ENCODE measurements around the gene MAN1C1. TPM values are rescaled to one million over a fixed set of nuclear protein-coding genes. Genes with fewer than 3 reads are reported as not detected.
"Not testable (repeated sequence)": the region's sequence is repeated elsewhere in the genome, so short reads cannot be mapped to it uniquely, and the experiment has no call there.

The MAN1C1 gene
- total RNA-seq, 1 donor from 2014 or later, result 8.6 TPM

DNA sequence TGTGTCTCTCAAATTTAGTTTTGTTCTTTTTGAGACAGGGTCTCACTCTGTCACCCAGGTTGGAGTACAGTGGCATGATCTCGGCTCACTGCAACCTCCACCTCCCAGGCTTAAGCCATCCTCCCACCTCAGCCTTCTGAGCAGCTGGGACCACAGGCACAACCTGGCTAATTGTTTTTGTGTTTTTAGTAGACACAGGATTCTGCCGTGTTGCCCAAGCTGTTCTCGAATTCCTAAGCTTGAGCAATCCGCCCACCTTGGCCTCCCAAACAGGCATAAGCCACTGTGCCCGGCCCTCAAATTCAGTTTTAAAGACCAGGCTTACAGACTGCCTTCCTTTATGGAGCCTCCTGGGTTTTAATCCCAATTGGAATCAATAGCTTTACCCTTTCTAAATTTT lies 99.7 kb downstream of the MAN1C1 start:
- no peak for DNase-seq

DNA sequence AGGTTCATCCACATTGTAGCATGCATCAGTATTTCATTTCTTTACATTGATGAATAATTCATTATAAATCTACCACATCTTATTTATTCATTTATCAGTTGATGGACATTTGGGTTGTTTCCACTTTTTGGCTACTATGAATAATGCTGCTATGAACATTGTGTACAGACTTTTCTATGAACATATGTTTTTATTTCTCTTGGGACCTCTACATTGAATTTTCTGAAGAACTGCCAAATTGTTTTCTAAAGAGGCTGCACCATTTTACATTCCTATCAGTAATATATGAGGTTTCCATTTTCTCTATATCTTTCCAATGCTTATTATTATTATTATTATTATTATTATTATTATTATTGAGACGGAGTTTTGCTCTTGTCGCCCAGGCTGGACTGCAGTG lies 102.1 kb downstream of the MAN1C1 start:
- no peak for DNase-seq

DNA sequence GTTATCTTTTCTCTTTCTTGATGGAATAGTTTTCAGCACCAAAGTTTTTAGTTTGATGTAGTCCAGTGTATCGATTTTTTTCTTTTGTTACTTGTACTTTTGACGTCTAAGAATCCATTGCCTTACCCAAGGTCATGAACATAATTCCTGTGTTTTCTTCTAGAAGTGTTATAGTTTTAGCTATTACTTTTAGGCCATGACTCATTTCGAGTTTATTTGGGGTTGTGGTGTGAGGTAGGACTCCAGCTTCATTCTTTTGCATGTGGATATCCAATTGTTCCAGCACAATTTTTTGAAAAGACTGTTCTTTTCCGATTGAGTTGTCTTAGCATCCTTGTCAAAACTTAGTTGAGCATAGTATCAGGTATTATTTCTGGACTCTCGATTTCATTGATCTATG lies 104.0 kb downstream of the MAN1C1 start:
- DNase-seq, result no peak

DNA sequence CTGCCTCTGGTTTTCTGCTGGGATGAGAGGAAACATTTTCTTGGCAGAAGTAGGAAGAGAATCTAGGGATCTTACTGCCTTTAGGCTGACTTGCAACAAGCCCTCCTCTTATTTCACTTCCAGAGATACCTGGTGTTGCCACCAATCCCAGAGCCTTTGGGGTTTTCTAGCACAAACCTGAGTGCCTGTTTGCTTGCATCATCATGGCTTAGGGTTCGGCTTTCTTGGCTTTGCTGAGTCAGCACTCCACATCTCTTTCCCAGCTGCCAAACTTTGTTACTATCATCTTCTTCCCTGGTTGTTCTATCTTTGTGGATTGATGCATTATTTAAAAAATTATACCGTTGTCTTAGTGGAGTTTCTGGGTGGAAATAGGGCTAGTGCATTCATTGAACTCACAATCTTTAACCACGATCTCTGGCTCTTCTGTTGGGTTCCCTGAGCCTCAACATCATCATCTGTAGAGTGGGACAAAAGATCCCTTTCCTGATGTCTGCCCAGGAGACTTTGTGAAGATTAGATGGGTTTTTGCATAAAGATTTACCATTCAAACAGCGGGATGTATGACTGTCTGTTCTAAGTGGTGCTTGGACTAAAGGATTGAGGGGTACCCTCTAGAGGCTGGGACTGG lies 106.8 kb downstream of the MAN1C1 start:
- no peak for DNase-seq

DNA sequence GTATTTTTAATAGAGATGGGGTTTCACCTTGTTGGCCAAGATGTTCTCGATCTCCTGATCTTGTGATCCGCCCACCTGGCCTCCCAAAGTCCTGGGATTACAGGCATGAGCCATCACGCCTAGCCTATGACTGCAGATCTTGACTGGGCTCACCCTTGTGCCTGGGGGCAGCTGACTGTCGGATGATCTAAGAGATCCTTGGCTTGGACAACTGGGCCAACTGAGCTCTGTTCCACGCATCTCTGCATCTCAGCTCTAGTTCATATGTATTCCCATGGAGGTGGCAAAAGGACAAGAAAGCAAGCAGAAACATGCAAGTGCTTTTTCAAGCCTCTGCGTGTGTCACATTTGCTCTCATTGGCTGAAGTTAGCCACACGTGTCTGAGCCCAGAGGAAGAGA lies 107.6 kb downstream of the MAN1C1 start:
- DNase-seq, result no peak

DNA sequence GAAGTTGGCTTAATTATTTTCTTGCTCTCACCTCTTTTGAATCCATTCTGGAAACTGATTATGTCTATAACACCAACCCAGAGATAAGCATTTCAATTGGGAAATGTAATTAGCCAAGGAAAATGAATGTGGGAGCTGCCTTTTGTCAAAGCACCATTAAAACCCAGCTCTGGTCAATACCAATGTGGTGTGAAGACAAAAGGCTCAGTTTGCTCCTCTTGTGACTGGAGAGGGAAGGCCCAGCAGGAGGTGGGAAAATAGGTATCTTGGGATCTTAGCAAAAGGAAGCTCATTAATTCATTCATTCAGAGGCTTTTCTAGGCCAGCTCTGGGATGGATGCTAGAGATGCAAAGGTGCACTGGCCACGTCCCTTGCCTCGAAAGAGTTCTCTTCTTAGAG lies 108.4 kb downstream of the MAN1C1 start:
- DNase-seq, result no peak

DNA sequence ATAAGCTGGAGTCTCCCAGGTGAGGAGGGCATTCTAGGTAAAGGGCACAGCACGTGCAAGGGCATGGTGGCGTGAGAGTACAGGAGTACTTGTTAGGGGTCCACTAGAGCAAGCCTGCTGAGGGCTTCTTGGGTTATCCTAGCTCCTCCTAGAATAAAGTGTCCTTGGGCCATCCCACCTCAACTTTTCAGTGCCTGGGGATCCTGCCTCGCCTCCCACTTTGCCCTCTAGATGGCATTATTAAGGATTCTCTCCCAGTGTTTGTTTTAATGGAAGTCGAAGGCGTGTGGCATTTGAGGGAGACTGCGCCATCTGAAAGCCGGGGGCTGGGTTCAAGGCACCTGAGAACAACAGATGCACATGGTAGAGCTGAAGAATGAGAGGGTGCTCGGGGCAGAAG lies 108.9 kb downstream of the MAN1C1 start:
- DNase-seq, result no peak

DNA sequence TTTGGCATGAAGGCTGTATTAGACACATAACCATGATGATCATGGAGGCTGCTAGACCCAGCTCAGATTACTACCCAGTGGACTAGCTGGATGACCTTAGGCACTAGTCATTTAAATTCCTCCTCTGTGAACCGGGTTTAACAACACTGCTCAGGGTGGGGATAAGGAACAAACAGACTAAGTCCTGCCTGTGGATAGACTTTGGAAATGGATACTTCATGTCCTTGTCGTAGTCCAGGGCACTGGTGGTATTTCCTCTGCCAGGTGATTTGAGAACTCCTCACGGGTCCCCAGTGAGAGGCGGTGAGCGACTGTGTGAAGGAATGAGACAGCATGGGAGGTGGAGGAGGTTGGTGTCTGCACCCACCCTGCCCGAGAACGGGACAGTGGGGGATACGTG lies 110.5 kb downstream of the MAN1C1 start:
- no peak for DNase-seq

DNA sequence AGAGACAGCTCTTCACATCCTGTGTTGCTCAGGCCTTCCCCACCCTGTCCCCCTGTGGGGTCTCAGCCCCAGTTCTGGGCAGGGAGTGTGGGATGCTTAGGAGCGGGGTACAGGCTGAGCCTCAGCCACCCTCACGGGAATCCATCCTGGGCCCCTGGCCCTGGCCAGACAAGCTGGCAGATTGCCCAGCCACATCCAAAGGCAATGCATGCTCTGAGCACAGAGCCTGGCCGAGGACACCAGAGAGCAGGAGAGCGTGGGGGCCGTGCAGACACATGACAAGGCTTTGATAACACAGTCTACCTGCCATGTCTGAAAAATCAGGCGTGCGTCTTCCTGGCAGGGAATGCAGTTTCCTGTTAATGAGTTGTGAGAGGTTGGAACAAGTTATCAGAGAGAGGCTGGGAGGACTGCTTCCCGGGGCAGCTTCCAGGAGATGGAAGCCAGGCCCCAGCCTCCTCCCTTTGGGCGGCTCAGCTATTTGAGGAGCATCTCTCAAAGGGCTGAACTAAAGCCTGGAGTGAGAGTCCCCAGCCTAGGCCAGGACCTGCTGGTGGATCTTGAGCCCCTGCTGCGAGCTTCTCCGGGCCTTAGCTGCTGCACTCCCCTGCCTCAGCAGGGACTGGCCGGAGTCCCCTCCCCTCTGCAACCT lies 111.2 kb downstream of the MAN1C1 start:
- DNase-seq, result no peak

DNA sequence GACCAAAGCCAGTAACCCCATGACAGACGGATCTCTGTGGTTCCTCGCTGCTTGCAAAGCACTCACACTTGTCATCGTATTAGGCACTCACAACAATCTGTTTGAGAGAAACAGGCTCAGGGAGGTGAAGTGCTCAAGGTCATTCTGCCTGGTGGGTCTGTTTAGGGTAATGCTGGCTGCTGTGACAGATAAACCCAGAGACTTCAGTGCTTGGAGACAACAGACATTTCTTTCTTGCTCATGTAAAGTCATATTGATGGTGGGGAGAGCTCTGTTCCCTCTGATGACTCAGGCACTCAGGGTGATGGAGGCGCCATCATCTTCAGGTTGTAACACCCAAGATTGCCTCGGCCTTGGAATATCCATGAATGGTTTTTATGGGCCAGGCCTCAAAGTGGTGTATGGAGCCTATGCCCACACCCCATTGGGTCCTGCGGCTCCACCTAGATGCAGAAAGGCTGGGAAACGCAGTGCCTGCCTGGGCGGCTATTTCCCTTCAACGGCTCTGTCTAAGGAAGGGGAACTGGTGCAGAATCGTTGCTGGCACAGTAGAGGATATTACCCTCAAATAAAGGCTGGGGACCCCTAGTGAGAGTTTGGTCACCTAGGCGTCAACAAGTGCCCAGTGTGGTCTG lies 111.8 kb downstream of the MAN1C1 start:
- no peak for DNase-seq

DNA sequence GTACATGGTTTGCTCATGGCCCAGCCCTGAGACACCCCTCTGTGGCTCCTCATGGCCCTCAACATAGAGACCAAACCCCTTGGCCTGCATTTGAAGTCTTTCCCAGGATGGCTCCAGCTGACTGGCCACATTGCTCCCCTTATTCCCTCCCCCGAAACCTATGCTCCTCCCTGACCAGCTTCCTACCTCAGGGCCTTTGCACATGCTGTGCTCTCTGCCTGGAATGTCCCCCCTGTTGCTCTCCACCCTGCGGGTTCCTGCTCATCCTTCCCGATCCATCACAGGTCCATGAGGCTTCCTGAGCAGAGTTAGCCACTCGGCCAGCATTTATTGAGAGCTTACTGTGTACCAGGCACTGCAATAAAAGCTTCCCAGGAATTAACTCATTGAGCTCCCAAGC lies 112.5 kb downstream of the MAN1C1 start:
- DNase-seq, result no peak

DNA sequence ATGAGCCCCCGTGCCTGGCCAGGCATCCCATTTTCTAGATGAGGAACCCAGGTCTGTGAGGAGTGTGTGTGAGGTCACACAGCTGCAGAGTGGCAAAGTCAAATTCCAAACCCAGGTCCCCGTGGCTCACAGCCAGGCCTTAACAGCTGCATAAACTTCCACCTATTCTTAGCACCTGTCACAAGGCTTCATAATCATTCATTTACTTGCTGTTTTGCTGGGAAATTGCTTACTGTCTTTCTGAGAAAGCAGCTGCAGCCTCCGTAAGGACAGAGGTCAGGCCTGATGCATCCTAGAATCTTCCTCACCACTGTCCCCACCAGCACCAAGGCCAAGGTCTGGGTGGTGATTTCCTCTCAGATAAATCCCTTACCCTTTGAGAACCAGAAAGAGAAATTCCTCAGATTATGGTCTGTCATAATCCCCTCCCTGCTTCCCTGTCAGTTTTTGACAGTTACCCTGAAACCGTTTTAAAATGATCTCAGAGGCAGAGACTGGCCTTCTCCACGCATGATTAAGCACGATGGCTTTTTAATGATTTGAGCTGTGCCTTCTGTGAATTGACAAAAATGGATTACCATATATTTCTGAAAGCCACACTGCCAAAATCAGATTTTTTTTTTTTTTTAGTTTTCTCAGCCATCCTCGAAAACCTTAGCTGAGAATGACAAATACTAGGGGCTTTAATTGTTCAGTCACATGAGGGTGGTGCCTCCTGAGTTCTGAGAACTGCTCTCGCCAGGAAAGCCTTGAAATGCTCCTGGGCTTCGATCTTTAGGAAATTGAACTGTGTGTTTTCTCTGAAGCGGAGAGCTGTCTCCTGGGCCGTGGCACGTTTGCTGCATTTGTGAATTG lies 113.4 kb downstream of the MAN1C1 start:
- DNase-seq, result no peak

DNA sequence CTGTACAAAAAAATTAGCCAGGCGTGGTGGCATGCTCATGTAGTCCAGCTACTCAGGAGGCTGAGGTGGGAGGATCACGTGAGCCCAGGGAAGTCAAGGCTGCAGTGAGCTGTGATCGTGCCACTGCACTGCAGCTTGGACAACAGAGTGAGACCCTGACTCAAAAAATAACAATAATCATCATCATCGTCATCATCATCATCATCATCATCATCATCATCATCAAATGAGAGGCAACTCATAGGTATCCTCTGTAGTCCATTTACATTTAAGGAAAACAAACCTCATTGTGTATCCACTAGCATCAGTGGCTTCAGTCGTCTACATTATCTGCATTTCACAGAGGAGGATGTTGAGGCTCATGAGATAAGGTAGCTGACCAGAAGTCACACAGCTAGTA lies 114.6 kb downstream of the MAN1C1 start:
- DNase-seq, result no peak

DNA sequence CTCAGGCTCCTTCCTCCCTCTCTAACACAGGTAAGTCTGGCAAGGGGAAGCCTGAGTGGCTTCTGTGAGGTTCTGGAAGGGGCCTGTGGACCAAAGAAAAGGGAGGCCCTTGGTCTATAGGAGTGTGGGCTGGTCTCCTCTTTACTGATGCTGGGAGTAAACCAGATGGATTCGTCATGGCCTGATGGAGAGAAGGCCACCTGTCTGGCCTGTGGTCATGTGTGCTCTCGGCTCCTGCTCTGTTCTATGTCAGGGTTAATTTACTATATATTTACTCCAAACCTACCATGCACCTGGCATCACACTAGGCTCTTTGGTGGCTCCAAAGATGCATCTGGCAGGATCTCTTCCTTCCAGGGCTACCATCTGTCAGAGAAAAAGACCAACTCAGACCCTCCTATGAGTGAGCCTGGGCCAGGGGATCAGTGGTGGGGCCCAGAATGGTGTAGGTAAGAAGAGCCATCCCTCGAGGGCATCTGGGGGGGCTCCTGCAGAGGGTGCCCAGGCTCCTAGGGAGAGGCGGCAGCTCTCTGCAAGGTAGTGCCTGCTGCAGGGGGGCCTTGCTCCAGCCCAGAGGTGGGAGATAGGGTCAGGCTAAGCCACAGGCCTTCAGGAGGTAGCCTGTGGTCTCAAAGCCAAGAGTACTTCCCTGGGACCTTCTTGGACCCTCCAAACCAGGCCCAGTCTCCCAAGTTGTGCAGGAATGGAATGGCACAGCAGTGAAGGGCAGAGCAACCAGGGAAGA lies 115.2 kb downstream of the MAN1C1 start:
- no peak for DNase-seq

DNA sequence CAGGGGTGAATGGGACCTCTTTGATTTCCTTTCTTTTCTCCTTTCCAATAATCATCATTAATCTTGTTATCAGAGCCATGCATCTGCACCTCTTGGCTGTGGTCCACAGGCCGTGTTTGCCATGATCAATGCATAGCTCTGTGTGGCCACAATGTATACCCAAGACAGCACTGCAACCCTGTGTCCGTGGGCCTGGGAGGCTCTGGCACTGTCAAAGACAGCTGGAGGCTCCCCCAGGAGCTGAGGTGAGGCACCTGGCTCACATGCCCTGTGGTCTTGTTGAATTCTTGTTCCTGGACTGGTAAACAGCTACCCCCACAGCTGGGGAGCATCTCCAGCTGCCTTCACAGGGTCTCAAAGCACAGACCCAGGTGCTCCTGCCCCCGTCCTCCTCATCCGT lies 116.2 kb downstream of the MAN1C1 start:
- DNase-seq, result no peak

DNA sequence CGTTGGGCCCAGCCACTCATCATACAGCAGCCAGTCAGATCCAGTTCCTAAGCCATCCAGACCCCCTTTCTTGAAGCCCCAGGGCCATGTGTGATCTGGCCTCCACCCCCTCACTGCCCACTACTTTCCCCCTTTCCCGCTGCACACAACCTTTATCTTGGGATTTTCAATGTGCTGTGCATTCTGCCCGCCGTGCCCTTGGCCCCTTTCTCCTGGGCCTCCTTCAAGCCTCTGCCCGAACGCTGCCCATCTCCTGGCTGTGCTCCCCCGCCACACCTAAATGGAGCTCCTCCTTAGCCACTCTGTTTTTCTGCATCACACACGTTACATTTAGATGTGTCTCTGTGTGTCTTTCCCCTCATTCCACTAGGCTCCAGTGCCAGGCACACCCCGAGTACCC lies 116.7 kb downstream of the MAN1C1 start:
- DNase-seq, result no peak

DNA sequence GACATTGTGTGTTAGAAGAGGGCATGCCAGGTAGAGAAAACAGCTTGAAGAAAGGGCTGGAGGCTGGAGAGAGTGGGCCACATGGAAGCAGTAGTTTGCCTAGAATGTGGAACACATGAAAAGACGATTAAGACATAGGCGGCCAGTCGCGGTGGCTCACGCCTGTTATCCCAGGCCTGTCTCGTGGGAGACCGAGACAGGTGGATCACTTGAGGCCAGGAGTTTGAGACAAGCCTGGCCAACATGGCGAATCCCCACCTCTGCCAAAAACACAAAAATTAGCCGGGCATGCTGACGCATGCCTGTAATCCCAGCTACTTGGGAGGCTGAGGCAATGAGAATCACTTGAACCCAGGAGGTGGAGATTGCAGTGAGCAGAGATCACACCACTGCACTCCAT lies 118.4 kb downstream of the MAN1C1 start:
- not testable (repeated sequence) for DNase-seq

DNA sequence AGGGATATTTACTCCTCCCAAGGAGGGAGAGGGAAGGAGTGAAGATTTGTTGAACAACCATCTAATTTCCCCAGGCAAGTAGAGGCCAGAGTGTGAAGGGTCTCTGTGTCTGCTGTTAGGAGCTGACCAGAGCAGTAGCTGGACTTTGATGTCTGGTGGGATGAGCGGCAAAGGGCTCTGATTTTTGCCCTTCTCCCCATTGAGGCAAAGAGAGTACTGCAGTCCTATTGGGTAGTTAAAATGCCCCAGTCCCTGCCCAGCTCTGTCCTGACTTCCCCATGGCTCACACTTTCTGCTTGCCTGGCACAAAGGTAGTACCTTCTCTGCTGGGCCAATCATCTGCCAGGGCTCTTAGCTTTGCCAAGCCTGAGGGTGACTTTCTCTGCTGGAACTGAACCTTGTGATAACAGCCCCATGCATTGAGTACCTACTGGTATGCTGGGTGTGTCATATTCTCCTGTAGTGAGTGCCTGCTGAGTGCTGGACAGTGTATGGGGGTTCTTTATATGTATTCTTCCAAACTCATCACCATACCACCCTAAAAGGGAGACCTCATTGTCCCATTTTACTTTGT lies 119.5 kb downstream of the MAN1C1 start:
- DNase-seq, result no peak

DNA sequence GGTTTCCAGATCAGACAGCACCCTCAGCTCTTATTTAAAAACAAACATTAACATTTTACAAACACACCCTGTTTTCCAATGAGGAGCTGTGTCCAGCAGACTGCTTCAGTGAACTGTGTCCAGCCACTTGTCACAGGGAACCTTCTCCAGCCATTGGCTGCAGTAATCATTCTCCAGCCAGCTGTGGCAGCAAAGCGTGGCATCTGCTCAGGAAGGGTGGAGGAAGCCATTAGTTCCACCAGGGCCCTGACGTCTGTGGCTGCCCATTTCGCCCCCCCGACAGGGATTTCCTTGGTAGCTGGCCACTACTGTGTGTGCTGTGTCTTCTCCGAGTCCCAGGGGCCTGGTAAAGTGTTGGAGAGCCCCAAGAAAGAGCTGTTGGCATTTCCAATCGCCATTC lies 120.5 kb downstream of the MAN1C1 start:
- DNase-seq, result no peak

DNA sequence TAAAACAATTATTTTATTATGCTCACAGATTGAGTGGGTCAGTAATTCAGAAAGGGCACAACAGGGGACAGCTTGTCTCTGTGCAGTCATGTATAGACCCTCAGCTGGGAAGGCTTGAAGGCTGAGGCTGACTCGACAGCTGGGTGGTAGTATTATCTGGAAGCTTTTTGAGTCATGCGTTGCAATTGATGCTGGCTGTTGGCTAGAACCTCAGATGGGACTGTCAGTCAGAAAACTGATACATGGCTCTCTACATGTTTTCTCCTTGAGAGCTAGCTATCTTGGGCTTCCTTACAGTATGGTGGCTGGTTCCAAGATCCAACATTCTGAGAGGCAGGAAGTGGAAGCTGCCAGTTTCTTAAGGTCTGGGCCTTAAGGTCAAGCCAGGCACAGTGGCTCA lies 121.9 kb downstream of the MAN1C1 start:
- no peak for DNase-seq

DNA sequence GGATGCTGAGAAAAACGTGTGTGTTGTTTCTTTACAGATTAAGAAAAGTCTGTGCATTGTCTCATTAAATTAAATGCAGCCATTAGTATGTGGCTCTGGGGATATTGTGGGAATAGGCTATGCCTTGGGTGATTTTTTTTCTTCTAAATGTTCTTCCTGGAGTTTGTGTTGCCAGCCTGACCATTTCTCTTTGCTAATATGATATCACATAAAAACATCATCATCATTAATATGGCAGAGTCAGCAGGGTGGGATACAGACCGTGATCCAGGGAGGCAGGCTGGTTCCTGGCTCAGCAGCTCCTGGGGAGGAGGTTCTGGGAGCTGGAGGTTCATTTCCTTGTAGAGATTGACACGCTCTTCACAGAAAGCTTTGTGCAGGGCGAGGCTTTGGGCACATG lies 122.8 kb downstream of the MAN1C1 start:
- no peak for DNase-seq

DNA sequence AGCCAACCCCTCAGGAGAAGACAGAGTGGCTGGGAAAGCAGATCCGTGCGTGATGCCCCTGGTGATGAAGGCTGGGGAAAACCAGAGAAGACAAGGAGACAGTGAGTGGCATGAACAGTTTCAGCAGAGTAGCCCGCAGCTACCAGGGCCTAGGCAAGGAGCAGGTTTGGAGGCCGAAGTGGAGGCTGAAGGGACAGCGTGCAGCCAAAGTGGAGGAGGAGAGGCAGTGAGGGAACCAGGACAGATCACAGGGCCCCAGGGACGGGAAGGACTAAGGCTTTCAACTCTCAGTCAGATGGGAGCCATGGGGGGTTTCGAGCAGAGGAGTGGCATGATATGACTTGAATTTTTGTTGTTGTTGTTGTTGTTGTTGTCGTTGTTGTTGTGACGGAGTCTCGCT lies 123.5 kb downstream of the MAN1C1 start:
- no peak for DNase-seq

Measured in occipital lobe (tissue), 2 donors.